ENCODE measurements around the gene NBL1.

GRCh38 chr1:19682257-19682656 lies 38.1 kb downstream of the NBL1 start:
- TF ChIP-seq, protein P1, sequence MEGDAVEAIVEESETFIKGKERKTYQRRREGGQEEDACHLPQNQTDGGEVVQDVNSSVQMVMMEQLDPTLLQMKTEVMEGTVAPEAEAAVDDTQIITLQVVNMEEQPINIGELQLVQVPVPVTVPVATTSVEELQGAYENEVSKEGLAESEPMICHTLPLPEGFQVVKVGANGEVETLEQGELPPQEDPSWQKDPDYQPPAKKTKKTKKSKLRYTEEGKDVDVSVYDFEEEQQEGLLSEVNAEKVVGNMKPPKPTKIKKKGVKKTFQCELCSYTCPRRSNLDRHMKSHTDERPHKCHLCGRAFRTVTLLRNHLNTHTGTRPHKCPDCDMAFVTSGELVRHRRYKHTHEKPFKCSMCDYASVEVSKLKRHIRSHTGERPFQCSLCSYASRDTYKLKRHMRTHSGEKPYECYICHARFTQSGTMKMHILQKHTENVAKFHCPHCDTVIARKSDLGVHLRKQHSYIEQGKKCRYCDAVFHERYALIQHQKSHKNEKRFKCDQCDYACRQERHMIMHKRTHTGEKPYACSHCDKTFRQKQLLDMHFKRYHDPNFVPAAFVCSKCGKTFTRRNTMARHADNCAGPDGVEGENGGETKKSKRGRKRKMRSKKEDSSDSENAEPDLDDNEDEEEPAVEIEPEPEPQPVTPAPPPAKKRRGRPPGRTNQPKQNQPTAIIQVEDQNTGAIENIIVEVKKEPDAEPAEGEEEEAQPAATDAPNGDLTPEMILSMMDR (conservative IDR thresholded peaks at IDR 0.05; ENCODE audit: low read depth, low read length): no peak
- TF ChIP-seq EZH2phosphoT487 (IDR thresholded peaks at IDR 0.05; ENCODE audit: borderline replicate concordance, low read length): no peak

Data from PC-3 (cell line).